GM18526 (cell line): Measurements from ENCODE around the gene ATP6V1A.

Experiments used
- POLR2A ChIP-seq: IDR thresholded peaks from 3 replicates; pipeline ENCODE4 v1.6.1; 2011; ENCODE audit not compliant: insufficient read length; ENCODE audit errors: extremely low read depth

The ATP6V1A gene

GRCh38 chr3:113832477-113833164, 85.8 kb downstream of the ATP6V1A start:
- no peak for TF ChIP-seq POLR2A

- no peak for TF ChIP-seq POLR2A
Observed at GRCh38 chr3:113834983-113835382, 88.1 kb downstream of the ATP6V1A start.

- no peak for TF ChIP-seq POLR2A
Observed at GRCh38 chr3:113838631-113839209, 91.9 kb downstream of the ATP6V1A start, which contains the start of gene GRAMD1C. TSS of gene GRAMD1C (plus strand) at chr3:113838788. CDS start at chr3:113838910, 122 bp downstream.

- no peak for TF ChIP-seq POLR2A
Observed at GRCh38 chr3:113839551-113839950, 92.7 kb downstream of the ATP6V1A start.

GRCh38 chr3:113844622-113845222, 97.9 kb downstream of the ATP6V1A start:
- TF ChIP-seq POLR2A, result no peak

GRCh38 chr3:113847247-113847646, 100.4 kb downstream of the ATP6V1A start:
- TF ChIP-seq POLR2A, result no peak

- TF ChIP-seq POLR2A, result no peak
Observed at GRCh38 chr3:113847664-113848461, 101.0 kb downstream of the ATP6V1A start.

GRCh38 chr3:113852506-113852905, 105.7 kb downstream of the ATP6V1A start:
- TF ChIP-seq POLR2A, result no peak
